Activated CD4-positive, alpha-beta T cell treated with anti-CD3 and anti-CD28 coated beads for 4 hours (primary cell): ENCODE measurements around the gene ACAA1.
A peak's percentile ranks its signal among the peaks of the same experiment; 100 is the strongest.

Source experiments
- DNase-seq, 2 donors: peaks; one replicate each; pipeline ENCODE4 v3.0.0-alpha.2; 2020

Gene ACAA1

DNA sequence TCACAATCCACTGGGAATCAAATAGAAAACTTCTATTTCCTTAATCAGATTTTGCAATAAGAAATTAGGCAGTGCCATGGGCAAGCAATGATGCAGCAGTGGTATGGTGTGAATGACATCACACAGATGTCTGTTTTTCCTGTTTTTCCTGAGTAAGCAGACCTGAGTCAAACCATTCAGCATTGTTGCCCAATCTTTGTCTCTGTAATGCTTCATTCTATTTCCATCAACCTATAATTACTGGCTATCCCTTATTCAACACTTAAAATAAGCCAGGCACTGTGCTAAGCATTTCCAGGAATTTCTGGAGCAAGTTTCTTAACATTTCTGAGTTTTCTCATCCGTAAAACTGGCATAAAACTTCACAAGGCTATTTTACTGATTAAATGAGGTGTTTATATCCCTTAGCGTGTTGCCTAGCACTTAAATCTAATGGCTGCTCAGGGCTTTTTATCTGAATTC is 17.1 kb upstream of the ACAA1 start:
- no peak for DNase-seq

- no peak for DNase-seq
Observed at GRCh38 chr3:38153221-38153620, 16.3 kb upstream of the ACAA1 start.

- no peak for DNase-seq
Observed at GRCh38 chr3:38152609-38153008, 15.7 kb upstream of the ACAA1 start.

DNA sequence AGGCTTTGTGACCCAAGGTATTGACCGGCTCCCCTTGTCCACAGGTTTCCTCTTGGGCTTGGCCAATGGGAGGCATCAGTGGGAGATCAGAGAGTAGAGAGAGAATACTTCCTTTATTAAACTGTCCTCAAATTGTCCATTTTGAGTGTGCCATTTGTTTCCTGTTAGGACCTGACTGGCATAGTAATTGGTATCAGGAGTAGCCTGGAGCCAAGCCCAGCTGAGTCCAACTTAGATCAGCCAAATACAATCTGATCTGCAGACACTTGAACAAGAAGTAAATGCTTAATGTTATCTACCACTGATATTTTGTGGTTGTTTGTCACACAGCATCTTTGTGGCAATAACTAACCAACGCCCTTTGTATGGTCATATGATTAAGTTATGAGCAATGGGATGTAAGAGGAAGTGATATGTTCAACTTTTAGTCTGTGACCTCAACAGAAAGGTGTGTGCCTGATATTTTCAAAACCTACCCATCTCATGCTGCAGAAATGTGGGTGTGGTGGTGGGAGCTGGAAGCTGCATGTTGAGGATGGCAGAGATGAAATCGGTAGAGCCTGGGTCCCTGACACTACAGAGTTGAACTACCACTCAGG is 14.8 kb upstream of the ACAA1 start:
- no peak for DNase-seq

DNA sequence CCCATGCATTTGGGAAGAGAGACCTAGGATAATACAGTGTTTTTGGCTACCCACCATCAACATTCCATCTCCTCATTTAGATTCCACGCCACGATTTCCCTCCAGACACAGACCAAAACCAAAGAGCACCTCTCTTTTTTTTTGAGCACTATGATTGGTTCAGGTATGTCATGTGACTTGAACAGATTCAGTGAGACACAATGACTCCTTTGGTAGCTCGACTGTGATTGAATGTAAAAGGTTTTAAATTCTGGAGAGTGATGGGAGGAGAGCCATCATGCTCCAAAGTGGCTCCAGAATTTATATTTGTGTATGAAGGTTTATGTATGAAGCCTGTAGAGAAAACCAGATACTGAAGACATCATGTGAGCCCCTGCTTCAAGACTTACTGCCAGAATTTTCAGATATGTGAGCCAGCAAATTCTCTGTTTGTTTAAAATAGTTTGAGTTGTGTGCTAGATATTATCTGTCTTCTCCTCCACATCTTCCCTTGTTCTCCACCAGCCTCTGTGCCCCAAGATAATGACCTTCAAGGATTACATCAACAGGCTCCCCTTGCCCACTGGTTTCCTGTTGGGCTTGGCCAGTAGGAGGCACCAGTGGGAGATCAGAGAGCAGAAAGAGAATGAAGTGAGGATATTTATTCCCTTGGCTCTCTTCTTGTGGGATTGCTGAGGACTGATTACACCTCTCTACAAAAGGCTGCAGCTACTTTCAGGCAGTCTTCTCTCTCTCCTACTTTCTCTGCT is 14.0 kb upstream of the ACAA1 start:
- no peak for DNase-seq

GRCh38 chr3:38149708-38150107 is 12.8 kb upstream of the ACAA1 start:
- no peak for DNase-seq

- no peak for DNase-seq
Observed at GRCh38 chr3:38148311-38148882, 11.5 kb upstream of the ACAA1 start.

DNA sequence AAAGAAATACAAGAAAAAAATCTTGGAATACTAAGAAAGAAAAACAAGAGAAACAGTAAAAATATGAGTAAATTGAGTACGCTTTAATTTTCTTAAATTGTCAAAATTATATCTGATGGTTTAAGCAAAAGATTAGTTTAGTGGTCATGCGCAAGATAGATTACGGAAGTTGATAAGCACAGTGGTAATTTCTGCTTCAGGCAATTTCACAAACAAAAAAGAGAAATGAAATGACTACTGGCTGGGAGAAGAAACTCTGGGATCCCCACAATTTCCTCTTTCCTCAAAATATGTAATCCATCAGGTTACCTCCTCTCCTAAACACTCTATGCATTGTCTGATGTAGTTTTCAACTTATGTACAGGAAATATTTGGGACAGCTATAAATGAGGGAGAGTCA is 10.5 kb upstream of the ACAA1 start:
- no peak for DNase-seq

DNA sequence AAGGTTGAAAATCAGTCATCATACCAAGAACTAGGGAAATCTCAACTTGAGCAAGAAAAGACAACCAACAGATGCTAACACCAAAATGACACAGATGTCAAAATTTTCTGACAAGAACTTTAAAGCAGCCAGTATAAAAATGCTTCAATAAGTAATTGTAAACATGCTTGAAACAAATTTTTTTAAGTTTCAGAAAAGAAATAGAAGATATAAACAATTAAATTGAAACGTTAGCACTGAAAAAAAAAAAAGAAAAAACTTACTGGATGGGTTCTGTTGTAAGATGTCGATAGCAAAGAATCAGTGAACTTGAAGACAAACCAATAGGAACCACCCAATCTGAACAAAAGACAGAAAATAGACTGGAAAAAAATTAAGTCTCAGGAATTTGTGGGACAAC is 9.6 kb upstream of the ACAA1 start:
- DNase-seq, result no peak

GRCh38 chr3:38143511-38143910 is 6.6 kb upstream of the ACAA1 start:
- no peak for DNase-seq

DNA sequence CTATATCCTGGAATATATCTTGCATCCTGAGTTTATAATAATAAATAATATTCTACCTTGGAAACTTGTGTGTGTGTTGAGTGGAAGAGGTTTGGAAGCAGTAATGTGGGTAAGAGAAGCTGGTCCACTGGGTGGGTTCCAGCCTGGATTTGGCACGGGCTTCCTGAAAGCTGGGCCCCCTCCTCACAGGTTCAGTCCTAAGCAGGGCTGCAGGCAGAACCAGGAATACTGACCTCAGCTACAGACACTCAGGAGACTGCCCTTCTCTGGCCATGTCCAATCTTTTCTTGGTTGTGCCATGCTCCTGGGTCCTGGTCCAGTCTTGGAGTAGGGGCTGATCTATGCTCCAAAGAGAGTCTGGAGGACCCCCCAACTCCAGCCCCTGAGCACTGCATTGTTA is 6.0 kb upstream of the ACAA1 start:
- DNase-seq, result no peak

DNA sequence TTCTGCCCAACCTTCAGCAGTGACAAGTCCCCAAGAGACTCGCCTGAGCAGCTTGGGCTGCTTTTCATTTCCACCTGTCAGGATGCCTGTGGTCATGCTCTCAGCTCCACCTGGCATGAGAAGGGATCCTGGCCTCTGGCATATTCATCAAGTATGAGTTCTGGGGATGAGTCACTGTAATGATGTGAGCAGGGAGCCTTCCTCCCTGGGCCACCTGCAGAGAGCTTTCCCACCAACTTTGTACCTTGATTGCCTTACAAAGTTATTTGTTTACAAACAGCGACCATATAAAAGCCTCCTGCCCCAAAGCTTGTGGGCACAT is 5.0 kb upstream of the ACAA1 start:
- no peak for DNase-seq

GRCh38 chr3:38141173-38141951 is 4.4 kb upstream of the ACAA1 start:
- no peak for DNase-seq

- DNase-seq, result peak in 1 of 2 donors; percentile 1
Observed at GRCh38 chr3:38140326-38141172, 3.6 kb upstream of the ACAA1 start.

DNA sequence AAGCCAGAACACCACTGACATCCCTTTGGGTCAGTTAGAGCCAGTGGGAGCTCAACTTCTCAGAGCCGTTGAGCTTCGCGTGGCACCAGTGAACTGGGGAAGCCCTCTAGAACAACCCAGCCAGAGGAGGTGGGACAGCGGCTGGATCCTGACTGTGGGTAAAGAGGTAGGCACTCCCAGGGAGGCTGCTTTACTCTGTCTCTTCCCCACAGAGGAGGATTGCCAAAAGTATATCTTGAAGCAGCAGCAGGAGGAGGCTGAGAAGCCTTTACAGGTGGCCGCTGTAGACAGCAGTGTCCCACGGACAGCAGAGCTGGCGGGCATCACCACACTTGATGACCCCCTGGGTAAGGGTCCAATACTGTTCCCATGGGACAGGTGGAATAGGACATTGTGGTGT is 2.7 kb upstream of the ACAA1 start:
- DNase-seq, result peak in 1 of 2 donors; percentile 1

GRCh38 chr3:38139191-38139590 is 2.3 kb upstream of the ACAA1 start:
- peak in 1 of 2 donors; percentile 10 for DNase-seq

DNA sequence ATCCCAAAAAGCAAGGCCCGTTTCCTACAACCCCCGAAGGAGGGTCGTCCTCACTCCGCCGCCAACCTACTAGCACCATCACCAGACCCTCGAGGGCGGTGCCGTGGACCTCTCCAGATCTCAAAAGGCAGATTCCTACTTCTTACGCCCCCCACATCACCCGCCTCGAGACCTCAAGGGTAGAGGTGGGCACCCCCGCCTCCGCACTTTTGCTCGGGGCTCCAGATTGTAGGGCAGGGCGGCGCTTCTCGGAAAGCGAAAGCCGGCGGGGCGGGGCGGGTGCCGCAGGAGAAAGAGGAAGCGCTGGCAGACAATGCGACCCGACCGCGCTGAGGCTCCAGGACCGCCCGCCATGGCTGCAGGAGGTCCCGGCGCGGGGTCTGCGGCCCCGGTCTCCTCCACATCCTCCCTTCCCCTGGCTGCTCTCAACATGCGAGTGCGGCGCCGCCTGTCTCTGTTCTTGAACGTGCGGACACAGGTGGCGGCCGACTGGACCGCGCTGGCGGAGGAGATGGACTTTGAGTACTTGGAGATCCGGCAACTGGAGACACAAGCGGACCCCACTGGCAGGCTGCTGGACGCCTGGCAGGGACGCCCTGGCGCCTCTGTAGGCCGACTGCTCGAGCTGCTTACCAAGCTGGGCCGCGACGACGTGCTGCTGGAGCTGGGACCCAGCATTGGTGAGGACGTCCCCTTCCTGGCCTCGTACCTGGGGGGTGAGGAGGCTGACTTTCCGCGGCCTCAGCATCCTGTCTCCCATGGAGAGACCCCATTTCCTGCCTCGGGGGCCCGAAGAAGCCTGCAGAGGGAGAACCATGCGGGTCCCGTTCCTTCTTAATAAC is 1.6 kb upstream of the ACAA1 start, which contains the start of gene MYD88:
MYD88 (plus strand) TSS at position 313 of the 842 bp plus-strand sequence; CDS start at position 353, 40 bp downstream.
- peak; percentile 82 to 86 for DNase-seq

- DNase-seq, result peak in 1 of 2 donors; percentile 15
Observed at GRCh38 chr3:38137615-38138348, 855 bp upstream of the ACAA1 start.

- peak; percentile 10 to 11 for DNase-seq
Observed at GRCh38 chr3:38136393-38136776, 542 bp downstream of the ACAA1 start.

DNA sequence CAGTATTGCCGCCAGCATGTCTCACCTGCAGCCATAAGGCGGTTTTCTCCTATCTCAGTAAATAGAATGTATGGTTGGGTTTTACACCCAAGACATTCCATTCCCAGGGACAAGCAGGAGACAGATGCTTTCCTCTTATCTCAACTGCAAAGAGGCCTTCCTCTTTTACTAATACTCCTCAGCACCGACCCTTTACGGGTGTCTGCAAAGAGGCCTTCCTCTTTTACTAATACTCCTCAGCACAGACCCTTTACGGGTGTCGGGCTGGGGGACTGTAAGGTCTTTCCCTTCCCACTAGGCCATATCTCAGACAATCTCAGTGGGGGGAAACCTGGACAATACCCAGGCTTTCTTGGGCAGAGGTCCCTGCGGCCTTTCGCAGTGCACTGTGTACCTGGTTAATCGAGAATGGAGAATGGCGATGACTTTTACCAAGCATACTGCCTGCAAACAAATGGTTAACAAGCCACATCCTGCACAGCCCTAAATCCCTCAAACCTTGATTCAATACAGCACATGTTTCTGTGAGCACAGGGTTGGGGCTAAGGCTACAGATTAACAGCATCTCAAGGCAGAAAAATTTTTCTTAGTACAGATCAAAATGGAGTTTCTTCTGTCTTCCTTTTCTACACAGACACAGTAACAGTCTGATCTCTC is 1.2 kb downstream of the ACAA1 start:
- peak in 1 of 2 donors; percentile 18 for DNase-seq
